ENCODE results near the gene GPR148. TPM values are rescaled to one million over a fixed set of nuclear protein-coding genes. Genes with fewer than 3 reads are reported as not detected.

Gene GPR148
- total RNA-seq, 1 donor from 2014 or later, result not detected

- intact Hi-C loops (cut with micrococcal nuclease), result no loop called here
- no peak for DNase-seq
- ATAC-seq, result peak; percentile 90
Measured at GRCh38 chr2:130744287-130745117, 15.6 kb downstream of the GPR148 start.

- ATAC-seq (no peak), DNase-seq (no peak)
- intact Hi-C loops (cut with micrococcal nuclease), result no loop called here
Measured at GRCh38 chr2:130749078-130749477, 20.2 kb downstream of the GPR148 start.

- ATAC-seq, result no peak
- intact Hi-C loops (cut with micrococcal nuclease), result no loop called here
- DNase-seq, result no peak
Measured at GRCh38 chr2:130749641-130750040, 20.8 kb downstream of the GPR148 start.

- DNase-seq (no peak), ATAC-seq (no peak)
- intact Hi-C loops (cut with micrococcal nuclease), result no loop called here
Measured at GRCh38 chr2:130754811-130755210, 25.9 kb downstream of the GPR148 start.

- intact Hi-C loops (cut with micrococcal nuclease), result no loop called here
- no peak for DNase-seq
- no peak for ATAC-seq
Measured at GRCh38 chr2:130755256-130756052, 26.6 kb downstream of the GPR148 start, which contains the start of gene AMER3. AMER3 (plus strand) TSS chr2:130755540; CDS start chr2:130762073, 6,533 bp downstream.

- ATAC-seq (peak; percentile 82), DNase-seq (peak; percentile 49)
- intact Hi-C loops (cut with micrococcal nuclease), result no loop called here
Measured at GRCh38 chr2:130756053-130756873, 27.4 kb downstream of the GPR148 start.

- no peak for DNase-seq
- intact Hi-C loops (cut with micrococcal nuclease), result no loop called here
- ATAC-seq, result no peak
Measured at GRCh38 chr2:130756874-130757668, 28.2 kb downstream of the GPR148 start.

- ATAC-seq (no peak), DNase-seq (no peak)
- intact Hi-C loops (cut with micrococcal nuclease), result no loop called here
Measured at GRCh38 chr2:130759906-130760753, 31.3 kb downstream of the GPR148 start.

- intact Hi-C loops (cut with micrococcal nuclease), result no loop called here
- ATAC-seq (no peak), DNase-seq (no peak)
Measured at GRCh38 chr2:130760754-130761751, 32.2 kb downstream of the GPR148 start.

GRCh38 chr2:130762031-130762909, 33.4 kb downstream of the GPR148 start:
- no peak for DNase-seq
- intact Hi-C loops (cut with micrococcal nuclease), result no loop called here
- ATAC-seq, result no peak

GRCh38 chr2:130762910-130763385, 34.1 kb downstream of the GPR148 start:
- intact Hi-C loops (cut with micrococcal nuclease), result no loop called here
- no peak for ATAC-seq
- no peak for DNase-seq

- DNase-seq (no peak), ATAC-seq (no peak)
- intact Hi-C loops (cut with micrococcal nuclease), result no loop called here
Measured at GRCh38 chr2:130763405-130763804, 34.5 kb downstream of the GPR148 start.

- no peak for DNase-seq
- no peak for ATAC-seq
- intact Hi-C loops (cut with micrococcal nuclease), result no loop called here
Measured at GRCh38 chr2:130764035-130764820, 35.4 kb downstream of the GPR148 start.

- ATAC-seq (no peak), DNase-seq (no peak)
- intact Hi-C loops (cut with micrococcal nuclease), result no loop called here
Measured at GRCh38 chr2:130764821-130765115, 35.9 kb downstream of the GPR148 start.

- DNase-seq, result no peak
- intact Hi-C loops (cut with micrococcal nuclease), result no loop called here
- no peak for ATAC-seq
Measured at GRCh38 chr2:130765464-130765863, 36.6 kb downstream of the GPR148 start.
